ENCODE measurements around the gene PMEPA1.

GRCh38 chr20:57704245-57704644, 5.6 kb downstream of the PMEPA1 start:
- no peak for TF ChIP-seq CTCF (IDR thresholded peaks at IDR 0.05)
- no peak for TF ChIP-seq POLR2A (IDR thresholded peaks at IDR 0.05)
